HG02973 (cell line): ENCODE results near the gene MTPN.

Source experiments
- ATAC-seq: cut with Tn5 transposase; IDR thresholded peaks from one replicate; pipeline ENCODE4 v1.9.1; 2021; ENCODE audit warnings: moderate library complexity; ENCODE audit not compliant: unreplicated experiment

The MTPN gene

GRCh38 chr7:135889823-135890222 is 87.3 kb downstream of the MTPN start:
- no peak for ATAC-seq

GRCh38 chr7:135888740-135889139 is 88.4 kb downstream of the MTPN start:
- no peak for ATAC-seq

- ATAC-seq: peak; percentile 74
These were observed 90.6 kb downstream of the MTPN start for GRCh38 chr7:135886345-135887132.

GRCh38 chr7:135884495-135885232 is 92.5 kb downstream of the MTPN start:
- no peak for ATAC-seq

GRCh38 chr7:135879233-135879632 is 97.9 kb downstream of the MTPN start:
- no peak for ATAC-seq

- ATAC-seq: no peak
These were observed 98.9 kb downstream of the MTPN start for GRCh38 chr7:135878284-135878683.

- peak; percentile 96 for ATAC-seq
These were observed 99.4 kb downstream of the MTPN start for GRCh38 chr7:135877805-135878204.
